DOHH2 (cell line): ENCODE data around the gene MICAL2.

Source experiments
- H3F3A ChIP-seq: fragments of 200-600 bp; sonication (generic), shearing (Covaris generic); 2 replicates; pipeline ENCODE4 v1.6.0; 2016; ENCODE audit warnings: antibody characterized with exemption, mild to moderate bottlenecking; ENCODE audit not compliant: control insufficient read depth, insufficient read depth
- H3K27ac ChIP-seq: fragments of 200-600 bp; sonication (generic); 2 replicates; pipeline ENCODE4 v1.5.1; 2014; ENCODE audit warnings: low read depth, mild to moderate bottlenecking, low read length, moderate library complexity
- H3K27me3 ChIP-seq: fragments of 200-600 bp; sonication (generic); 2 replicates; pipeline ENCODE4 v1.6.1; 2014; ENCODE audit warnings: mild to moderate bottlenecking, low read length, mixed read lengths; ENCODE audit not compliant: control insufficient read depth
- H3K36me3 ChIP-seq: fragments of 200-600 bp; sonication (generic); 2 replicates; pipeline ENCODE4 v1.6.1; 2014; ENCODE audit warnings: mild to moderate bottlenecking, low read length, moderate library complexity, mixed read lengths; ENCODE audit not compliant: control insufficient read depth
- H3K4me1 ChIP-seq: fragments of 200-600 bp; sonication (generic); 2 replicates; pipeline ENCODE4 v1.6.1; 2014; ENCODE audit warnings: mild to moderate bottlenecking, low read length, mixed read lengths; ENCODE audit not compliant: control insufficient read depth
- H3K4me2 ChIP-seq: fragments of 200-600 bp; sonication (generic); 2 replicates; pipeline ENCODE4 v1.6.0; 2014; ENCODE audit warnings: mild to moderate bottlenecking, low read length, moderate library complexity
- H3K4me3 ChIP-seq: fragments of 200-600 bp; sonication (generic); 2 replicates; pipeline ENCODE4 v1.5.1; 2014; ENCODE audit warnings: mild to moderate bottlenecking, low read length, mixed read lengths
- H3K79me2 ChIP-seq: fragments of 200-600 bp; sonication (generic); 2 replicates; pipeline ENCODE4 v1.6.1; 2014; ENCODE audit warnings: mild to moderate bottlenecking, low read length, mixed read lengths; ENCODE audit not compliant: control insufficient read depth
- H3K9me2 ChIP-seq: fragments of 200-600 bp; sonication (generic); replicated peaks from 2 replicates; pipeline ENCODE4 v1.6.1; 2014; ENCODE audit warnings: mild to moderate bottlenecking, low read length, mixed read lengths; ENCODE audit not compliant: control insufficient read depth
- H3K9me3 ChIP-seq: fragments of 200-600 bp; sonication (generic); 2 replicates; pipeline ENCODE4 v1.6.1; 2014; ENCODE audit warnings: antibody characterized with exemption, low read length, mixed read lengths; ENCODE audit not compliant: control insufficient read depth, insufficient read depth
- H4K20me1 ChIP-seq: fragments of 200-600 bp; sonication (generic); 2 replicates; pipeline ENCODE4 v1.6.0; 2014; ENCODE audit warnings: low read depth, mild to moderate bottlenecking, antibody characterized with exemption, low read length, moderate library complexity; ENCODE audit not compliant: control insufficient read depth, insufficient read depth
- CTCF ChIP-seq: fragments of 200-600 bp; sonication (generic); IDR thresholded peaks from one replicate; pipeline ENCODE4 v1.5.1; 2014; ENCODE audit warnings: antibody characterized with exemption, mild to moderate bottlenecking, low read depth, low read length; ENCODE audit not compliant: poor library complexity, severe bottlenecking
- EZH2phosphoT487 ChIP-seq: fragments of 200-600 bp; sonication (generic); IDR thresholded peaks from 2 replicates; pipeline ENCODE4 v1.6.1; 2017; ENCODE audit warnings: borderline replicate concordance, mild to moderate bottlenecking, antibody characterized with exemption, low read length, moderate library complexity, mixed read lengths

MICAL2 gene

DNA sequence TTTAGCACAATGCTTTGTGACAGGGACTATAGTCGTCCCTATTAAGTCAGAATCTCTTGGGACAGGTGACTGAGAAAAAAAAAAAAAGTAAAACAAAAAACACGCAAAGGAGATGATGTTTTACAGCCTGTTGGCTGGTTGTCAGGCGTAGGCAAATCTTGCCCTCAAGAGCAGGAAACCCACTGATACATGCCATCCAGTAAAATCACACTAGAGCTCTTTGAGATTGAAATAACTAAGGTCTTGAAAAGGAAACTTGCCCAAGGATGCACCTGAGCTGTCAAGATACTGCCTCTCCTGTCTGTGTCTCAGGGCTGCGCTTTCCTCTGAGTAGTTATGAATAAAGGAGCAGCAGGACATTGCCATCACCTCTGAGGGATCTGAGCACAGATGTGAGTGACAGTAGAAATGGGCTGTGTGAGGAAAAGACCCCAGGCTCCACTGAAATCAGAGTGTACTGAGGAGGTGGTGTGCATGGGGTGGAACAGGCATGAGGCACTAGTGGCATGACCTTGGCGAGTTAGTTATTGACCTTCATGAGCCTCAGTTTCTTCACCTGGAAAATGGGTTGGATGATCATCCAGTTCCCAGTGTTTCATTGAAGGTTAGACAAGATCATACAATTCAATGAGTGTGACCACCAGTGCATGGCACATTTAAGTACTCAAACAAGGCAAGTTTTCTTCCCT lies 23.3 kb downstream of the MICAL2 start:
- Histone ChIP-seq H3K4me1 (no peaks in the 10 kb centered on the region), H3K4me2 (no peak overlapping the region), H3K9me2 (no peaks in the 10 kb centered on the region), H3K27ac (no peak overlapping the region), H3K9me3 (no peaks in the 10 kb centered on the region), H3K27me3 (no peaks in the 10 kb centered on the region), H3F3A (no peaks in the 10 kb centered on the region), H3K79me2 (no peaks in the 10 kb centered on the region), H4K20me1 (no peaks in the 10 kb centered on the region), H3K4me3 (no peak overlapping the region), H3K36me3 (no peaks in the 10 kb centered on the region)
- TF ChIP-seq EZH2phosphoT487 (no peak), CTCF (no peak)

GRCh38 chr11:12134236-12134585 lies 23.8 kb downstream of the MICAL2 start:
- Histone ChIP-seq H3K36me3 (no peaks in the 10 kb centered on the region), H3K27ac (no peak overlapping the region), H3F3A (no peaks in the 10 kb centered on the region), H3K4me3 (no peak overlapping the region), H3K4me1 (no peaks in the 10 kb centered on the region), H4K20me1 (no peaks in the 10 kb centered on the region), H3K9me2 (no peaks in the 10 kb centered on the region), H3K79me2 (no peaks in the 10 kb centered on the region), H3K27me3 (no peaks in the 10 kb centered on the region), H3K9me3 (no peaks in the 10 kb centered on the region), H3K4me2 (no peak overlapping the region)
- no peak for TF ChIP-seq EZH2phosphoT487
- TF ChIP-seq CTCF: no peak

DNA sequence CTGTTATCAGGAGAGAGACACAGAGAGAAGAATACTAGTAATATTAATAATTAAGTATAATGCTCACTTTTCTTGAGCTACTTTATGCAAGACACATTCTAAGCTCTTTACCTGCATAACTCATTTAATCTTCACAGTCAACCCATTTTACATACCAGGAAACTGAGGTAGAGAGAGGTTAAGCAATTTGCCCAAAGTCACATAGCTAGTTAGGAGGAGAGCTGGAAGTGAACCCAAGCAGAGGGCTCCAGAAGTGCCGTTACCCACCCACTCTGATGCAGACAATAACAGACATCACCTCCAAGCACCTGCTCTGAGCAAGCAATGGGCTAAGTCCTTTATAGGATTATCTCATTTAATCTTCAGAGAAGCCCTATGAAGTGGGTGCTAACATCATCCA lies 24.8 kb downstream of the MICAL2 start:
- H4K20me1 ChIP-seq: no peaks in the 10 kb centered on the region
- H3K4me1 ChIP-seq: no peaks in the 10 kb centered on the region
- H3F3A ChIP-seq: no peaks in the 10 kb centered on the region
- no peaks in the 10 kb centered on the region for H3K36me3 ChIP-seq
- H3K4me2 ChIP-seq: no peak overlapping the region
- no peaks in the 10 kb centered on the region for H3K9me2 ChIP-seq
- no peak overlapping the region for H3K27ac ChIP-seq
- H3K9me3 ChIP-seq: no peaks in the 10 kb centered on the region
- no peak overlapping the region for H3K4me3 ChIP-seq
- H3K79me2 ChIP-seq: no peaks in the 10 kb centered on the region
- no peak for TF ChIP-seq EZH2phosphoT487
- TF ChIP-seq CTCF: no peak
- no peaks in the 10 kb centered on the region for H3K27me3 ChIP-seq
